Smooth muscle cell (in vitro differentiated cells): ENCODE results near the gene LYRM9. TPM values are rescaled to one million over a fixed set of nuclear protein-coding genes. Genes with fewer than 3 reads are reported as not detected.
"Not testable (repeated sequence)": the region's sequence is repeated elsewhere in the genome, so short reads cannot be mapped to it uniquely, and the experiment has no call there.

Source experiments
- DNase-seq: peaks from one replicate; lab custom pipeline; 2025; ENCODE audit not compliant: unreplicated experiment; lab: John Stamatoyannopoulos, UW
- H2AFZ ChIP-seq: fragments of 200-600 bp; sonication (generic); 2 replicates; pipeline ENCODE4 v1.6.0; 2016; ENCODE audit warnings: antibody characterized with exemption, low read depth, mild to moderate bottlenecking
- H3F3A ChIP-seq: fragments of 200-600 bp; sonication (generic); 2 replicates; pipeline ENCODE4 v1.6.0; 2017; ENCODE audit warnings: antibody characterized with exemption, low read depth
- H3K27ac ChIP-seq: fragments of 200-600 bp; sonication (generic); 2 replicates; pipeline ENCODE4 v1.5.1; 2016; ENCODE audit warnings: low read depth, mild to moderate bottlenecking
- H3K27me3 ChIP-seq: fragments of 200-600 bp; sonication (generic); 2 replicates; pipeline ENCODE4 v1.6.1; 2016; ENCODE audit warnings: low read depth, mild to moderate bottlenecking
- H3K36me3 ChIP-seq: fragments of 200-600 bp; sonication (generic); 2 replicates; pipeline ENCODE4 v1.5.1; 2016; ENCODE audit warnings: low read depth
- H3K4me1 ChIP-seq: fragments of 200-600 bp; sonication (generic); 2 replicates; pipeline ENCODE4 v1.5.1; 2016; ENCODE audit warnings: low read depth
- H3K4me2 ChIP-seq: fragments of 200-600 bp; sonication (generic); 2 replicates; pipeline ENCODE4 v1.6.0; 2016; ENCODE audit warnings: mild to moderate bottlenecking
- H3K4me3 ChIP-seq: fragments of 200-600 bp; sonication (generic); 2 replicates; pipeline ENCODE4 v1.5.1; 2016; ENCODE audit warnings: mild to moderate bottlenecking
- H3K79me2 ChIP-seq: fragments of 200-600 bp; sonication (generic); 2 replicates; pipeline ENCODE4 v1.6.0; 2016; ENCODE audit warnings: low read depth, mild to moderate bottlenecking
- H3K9ac ChIP-seq: fragments of 200-600 bp; sonication (generic); 2 replicates; pipeline ENCODE4 v1.6.0; 2016; ENCODE audit warnings: low read depth
- H3K9me3 ChIP-seq: fragments of 200-600 bp; sonication (generic); replicated peaks from 2 replicates; pipeline ENCODE4 v1.5.1; 2016; ENCODE audit warnings: low read depth
- H4K20me1 ChIP-seq: fragments of 200-600 bp; sonication (generic); 2 replicates; pipeline ENCODE4 v1.6.0; 2016; ENCODE audit warnings: low read depth
- WGBS: methylation state at CpG from one replicate; pipeline ENCODE4 v1.1.7; 2016; ENCODE audit warnings: low lambda C conversion rate; 5-methylcytosine and 5-hydroxymethylcytosine counted together
- polyA plus RNA-seq: library from polyadenylated mRNA; unstranded; fragments of >200 nt; fragmentation: Nextera tagmentation; extraction: Ambion mirVana; gene quantifications from 2 replicates; pipeline ENCODE4 v1.2.1, GENCODE V29; 2016
- total RNA-seq: library from RNA; depleted of rRNA; stranded (reverse); fragments of >200 nt; gene quantifications from 2 replicates; pipeline ENCODE4 v1.2.3, GENCODE V29; 2014
- TF ChIP-seq, protein P1 (sequence below): fragments of 200-600 bp; sonication (generic); IDR thresholded peaks from 2 replicates; pipeline ENCODE4 v1.5.1; 2017; ENCODE audit warnings: borderline replicate concordance, mild to moderate bottlenecking, antibody characterized with exemption; ENCODE audit not compliant: insufficient read depth, poor library complexity, severe bottlenecking

The LYRM9 gene
- total and polyA plus RNA-seq, 2 experiments from 2014 or later, result 10.6 to 11.4 TPM

- H3K9ac ChIP-seq, result no peak overlapping the region
- no peak overlapping the region for H2AFZ ChIP-seq
- 81% methylated on average over 13 of the region's 13 CpGs for WGBS
- H3K36me3 ChIP-seq, result no peaks in the 10 kb centered on the region
- TF ChIP-seq, protein P1, sequence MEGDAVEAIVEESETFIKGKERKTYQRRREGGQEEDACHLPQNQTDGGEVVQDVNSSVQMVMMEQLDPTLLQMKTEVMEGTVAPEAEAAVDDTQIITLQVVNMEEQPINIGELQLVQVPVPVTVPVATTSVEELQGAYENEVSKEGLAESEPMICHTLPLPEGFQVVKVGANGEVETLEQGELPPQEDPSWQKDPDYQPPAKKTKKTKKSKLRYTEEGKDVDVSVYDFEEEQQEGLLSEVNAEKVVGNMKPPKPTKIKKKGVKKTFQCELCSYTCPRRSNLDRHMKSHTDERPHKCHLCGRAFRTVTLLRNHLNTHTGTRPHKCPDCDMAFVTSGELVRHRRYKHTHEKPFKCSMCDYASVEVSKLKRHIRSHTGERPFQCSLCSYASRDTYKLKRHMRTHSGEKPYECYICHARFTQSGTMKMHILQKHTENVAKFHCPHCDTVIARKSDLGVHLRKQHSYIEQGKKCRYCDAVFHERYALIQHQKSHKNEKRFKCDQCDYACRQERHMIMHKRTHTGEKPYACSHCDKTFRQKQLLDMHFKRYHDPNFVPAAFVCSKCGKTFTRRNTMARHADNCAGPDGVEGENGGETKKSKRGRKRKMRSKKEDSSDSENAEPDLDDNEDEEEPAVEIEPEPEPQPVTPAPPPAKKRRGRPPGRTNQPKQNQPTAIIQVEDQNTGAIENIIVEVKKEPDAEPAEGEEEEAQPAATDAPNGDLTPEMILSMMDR, result no peak
- no peak for DNase-seq
- H3K4me2 ChIP-seq, result no peak overlapping the region
- H3K27me3 ChIP-seq, result peaks cover 5% of the 10 kb centered on the region
- H3F3A ChIP-seq, result no peaks in the 10 kb centered on the region
- H3K79me2 ChIP-seq, result no peaks in the 10 kb centered on the region
- no peak overlapping the region for H3K27ac ChIP-seq
- H3K9me3 ChIP-seq, result no peaks in the 10 kb centered on the region
- no peak overlapping the region for H3K4me3 ChIP-seq
- H3K4me1 ChIP-seq, result no peaks in the 10 kb centered on the region
- no peaks in the 10 kb centered on the region for H4K20me1 ChIP-seq
Observed at GRCh38 chr17:27845264-27846041, 47.7 kb downstream of the LYRM9 start.

DNA sequence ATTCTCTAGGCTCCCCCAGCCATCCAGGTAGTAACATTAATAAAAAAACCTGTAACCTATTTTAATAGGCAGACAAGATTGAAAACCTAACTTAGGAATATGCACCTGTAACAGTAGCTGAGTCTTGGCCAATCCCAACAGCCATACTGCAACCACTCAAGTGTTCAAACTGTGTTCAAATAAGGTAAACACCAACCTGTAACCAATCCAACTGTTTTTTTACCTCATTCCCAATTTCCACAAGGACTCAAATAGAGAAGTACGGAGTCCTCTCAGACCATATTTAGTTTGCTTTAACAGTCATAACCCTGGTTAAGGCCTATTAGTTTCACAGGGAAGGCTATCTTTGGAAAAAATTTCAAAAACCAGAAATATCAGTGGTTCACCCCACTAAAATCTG lies 52.5 kb downstream of the LYRM9 start:
- WGBS, result 85% methylated on average over 1 of the region's 1 CpG
- no peaks in the 10 kb centered on the region for H3K36me3 ChIP-seq
- no peak for DNase-seq
- H3K79me2 ChIP-seq, result no peaks in the 10 kb centered on the region
- no peaks in the 10 kb centered on the region for H4K20me1 ChIP-seq
- no peak overlapping the region for H3K4me2 ChIP-seq
- H3K27ac ChIP-seq, result no peak overlapping the region
- H3F3A ChIP-seq, result no peaks in the 10 kb centered on the region
- no peaks in the 10 kb centered on the region for H3K4me1 ChIP-seq
- TF ChIP-seq, protein P1, result no peak
- H3K27me3 ChIP-seq, result no peaks in the 10 kb centered on the region
- no peaks in the 10 kb centered on the region for H3K9me3 ChIP-seq
- H2AFZ ChIP-seq, result no peak overlapping the region
- no peak overlapping the region for H3K4me3 ChIP-seq
- no peak overlapping the region for H3K9ac ChIP-seq

- no CpG with 5 or more reads among the region's 1 CpG for WGBS
- not testable (repeated sequence) for DNase-seq, H3K4me3 ChIP-seq, H3K36me3 ChIP-seq, H3K79me2 ChIP-seq, H4K20me1 ChIP-seq, H3K9ac ChIP-seq, H3K4me2 ChIP-seq, H2AFZ ChIP-seq, H3F3A ChIP-seq, H3K27ac ChIP-seq, H3K9me3 ChIP-seq, H3K27me3 ChIP-seq, H3K4me1 ChIP-seq
Observed at GRCh38 chr17:27840406-27840678, 52.8 kb downstream of the LYRM9 start.

- not testable (repeated sequence) for H3K27ac ChIP-seq, H3K79me2 ChIP-seq, H3K9me3 ChIP-seq, H3K4me1 ChIP-seq, H2AFZ ChIP-seq, H3F3A ChIP-seq, H3K4me3 ChIP-seq, H4K20me1 ChIP-seq, H3K4me2 ChIP-seq, H3K27me3 ChIP-seq, H3K36me3 ChIP-seq, H3K9ac ChIP-seq, DNase-seq
- WGBS, result 85% methylated on average over 1 of the region's 4 CpGs
Observed at GRCh38 chr17:27839571-27840405, 53.4 kb downstream of the LYRM9 start.

GRCh38 chr17:27838607-27839006 lies 54.6 kb downstream of the LYRM9 start:
- H3K36me3 ChIP-seq, H4K20me1 ChIP-seq, H3K27me3 ChIP-seq, H3K79me2 ChIP-seq, DNase-seq, H3F3A ChIP-seq, H2AFZ ChIP-seq, H3K9ac ChIP-seq, H3K27ac ChIP-seq, H3K4me3 ChIP-seq, H3K4me2 ChIP-seq, H3K9me3 ChIP-seq, H3K4me1 ChIP-seq: not testable (repeated sequence)
- 97% methylated on average over 2 of the region's 3 CpGs for WGBS

GRCh38 chr17:27837769-27838168 lies 55.4 kb downstream of the LYRM9 start:
- H3K79me2 ChIP-seq, H4K20me1 ChIP-seq, H3K27ac ChIP-seq, H3K4me1 ChIP-seq, H3K36me3 ChIP-seq, H3K4me3 ChIP-seq, H3K27me3 ChIP-seq, H3K4me2 ChIP-seq, H2AFZ ChIP-seq, DNase-seq, H3K9ac ChIP-seq, H3K9me3 ChIP-seq, H3F3A ChIP-seq: not testable (repeated sequence)
- WGBS, result 100% methylated on average over 1 of the region's 1 CpG
